ENCODE data around the gene MAGI3.
"Not testable (repeated sequence)": the region's sequence is repeated elsewhere in the genome, so short reads cannot be mapped to it uniquely, and the experiment has no call there.

The MAGI3 gene

GRCh38 chr1:113444857-113445256, 54.5 kb downstream of the MAGI3 start:
- no peak for DNase-seq

- DNase-seq, result no peak
Measured at GRCh38 chr1:113451710-113452109, 61.4 kb downstream of the MAGI3 start.

GRCh38 chr1:113452921-113453770, 62.8 kb downstream of the MAGI3 start:
- peak; percentile 8 to 46 for DNase-seq

GRCh38 chr1:113453771-113454083, 63.4 kb downstream of the MAGI3 start:
- DNase-seq, result no peak

- no peak for DNase-seq
Measured at GRCh38 chr1:113455374-113455773, 65.1 kb downstream of the MAGI3 start.

- DNase-seq, result no peak
Measured at GRCh38 chr1:113456967-113457366, 66.7 kb downstream of the MAGI3 start.

- DNase-seq, result no peak
Measured at GRCh38 chr1:113459279-113459678, 69.0 kb downstream of the MAGI3 start.

GRCh38 chr1:113467991-113468390, 77.7 kb downstream of the MAGI3 start:
- no peak for DNase-seq

- not testable (repeated sequence) for DNase-seq
Measured at GRCh38 chr1:113478427-113479195, 88.3 kb downstream of the MAGI3 start.

GRCh38 chr1:113479713-113480676, 89.7 kb downstream of the MAGI3 start:
- no peak for DNase-seq

- DNase-seq, result not testable (repeated sequence)
Measured at GRCh38 chr1:113485131-113485530, 94.8 kb downstream of the MAGI3 start.

- DNase-seq, result no peak
Measured at GRCh38 chr1:113488576-113489177, 98.4 kb downstream of the MAGI3 start.

GRCh38 chr1:113490384-113490783, 100.1 kb downstream of the MAGI3 start:
- no peak for DNase-seq

- no peak for DNase-seq
Measured at GRCh38 chr1:113493533-113493932, 103.2 kb downstream of the MAGI3 start.

GRCh38 chr1:113505357-113505756, 115.0 kb downstream of the MAGI3 start:
- DNase-seq, result no peak

- DNase-seq, result no peak
Measured at GRCh38 chr1:113507552-113508214, 117.4 kb downstream of the MAGI3 start.

- DNase-seq, result no peak
Measured at GRCh38 chr1:113508364-113509164, 118.2 kb downstream of the MAGI3 start.

- not testable (repeated sequence) for DNase-seq
Measured at GRCh38 chr1:113509766-113510165, 119.5 kb downstream of the MAGI3 start.

- DNase-seq, result no peak
Measured at GRCh38 chr1:113511269-113511668, 121.0 kb downstream of the MAGI3 start.

GRCh38 chr1:113515498-113515897, 125.2 kb downstream of the MAGI3 start:
- no peak for DNase-seq

- DNase-seq, result no peak
Measured at GRCh38 chr1:113517346-113517745, 127.0 kb downstream of the MAGI3 start.
